ENCODE data around the gene ABL1.

DNA sequence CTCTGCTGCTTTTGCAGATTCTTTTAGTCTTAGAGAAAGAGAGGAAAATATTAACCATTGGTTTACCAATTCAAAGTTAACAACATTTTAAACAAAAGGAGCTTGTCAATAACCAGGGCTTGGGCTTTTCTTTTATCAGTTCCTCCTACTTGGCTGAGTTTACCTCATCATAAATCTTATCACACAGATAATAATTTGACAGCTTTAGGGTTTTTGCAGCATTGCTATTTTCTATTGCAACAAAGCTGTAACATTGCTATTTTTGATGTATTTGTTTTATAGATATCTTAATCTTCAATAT is 9.8 kb upstream of the ABL1 start:
- TF ChIP-seq, protein P1, sequence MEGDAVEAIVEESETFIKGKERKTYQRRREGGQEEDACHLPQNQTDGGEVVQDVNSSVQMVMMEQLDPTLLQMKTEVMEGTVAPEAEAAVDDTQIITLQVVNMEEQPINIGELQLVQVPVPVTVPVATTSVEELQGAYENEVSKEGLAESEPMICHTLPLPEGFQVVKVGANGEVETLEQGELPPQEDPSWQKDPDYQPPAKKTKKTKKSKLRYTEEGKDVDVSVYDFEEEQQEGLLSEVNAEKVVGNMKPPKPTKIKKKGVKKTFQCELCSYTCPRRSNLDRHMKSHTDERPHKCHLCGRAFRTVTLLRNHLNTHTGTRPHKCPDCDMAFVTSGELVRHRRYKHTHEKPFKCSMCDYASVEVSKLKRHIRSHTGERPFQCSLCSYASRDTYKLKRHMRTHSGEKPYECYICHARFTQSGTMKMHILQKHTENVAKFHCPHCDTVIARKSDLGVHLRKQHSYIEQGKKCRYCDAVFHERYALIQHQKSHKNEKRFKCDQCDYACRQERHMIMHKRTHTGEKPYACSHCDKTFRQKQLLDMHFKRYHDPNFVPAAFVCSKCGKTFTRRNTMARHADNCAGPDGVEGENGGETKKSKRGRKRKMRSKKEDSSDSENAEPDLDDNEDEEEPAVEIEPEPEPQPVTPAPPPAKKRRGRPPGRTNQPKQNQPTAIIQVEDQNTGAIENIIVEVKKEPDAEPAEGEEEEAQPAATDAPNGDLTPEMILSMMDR (IDR thresholded peaks at IDR 0.05; ENCODE audit: poor library complexity, severe bottlenecking): no peak
- TF ChIP-seq EZH2 (IDR thresholded peaks at IDR 0.05; ENCODE audit: borderline replicate concordance, insufficient read depth, low read length, poor library complexity, severe bottlenecking) (no peak), EP300 (conservative IDR thresholded peaks at IDR 0.05; ENCODE audit: poor library complexity, severe bottlenecking) (no peak)

Data from neural cell (in vitro differentiated cells).